Measurements from ENCODE around the gene VOPP1.

DNA sequence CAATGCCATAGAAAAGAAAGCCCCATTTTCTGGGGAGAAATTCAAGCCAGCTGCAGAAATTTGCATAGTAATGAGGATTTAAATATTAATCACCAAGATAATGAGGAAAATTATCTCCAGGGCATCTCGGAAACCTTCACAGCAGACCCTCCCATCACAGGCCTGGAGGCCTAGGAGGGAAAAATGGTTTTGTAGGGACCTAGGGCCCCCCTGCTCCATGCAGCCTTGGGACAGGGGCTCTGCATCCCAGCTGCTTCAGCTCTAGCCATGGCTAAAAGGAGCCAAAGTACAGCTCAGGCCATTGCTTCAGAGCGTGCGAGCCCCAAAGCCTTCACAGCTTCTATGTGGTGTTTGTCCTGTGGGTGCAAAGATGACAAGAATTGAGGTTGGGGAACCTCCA is 46.6 kb upstream of the VOPP1 start:
- TF ChIP-seq, protein P1, sequence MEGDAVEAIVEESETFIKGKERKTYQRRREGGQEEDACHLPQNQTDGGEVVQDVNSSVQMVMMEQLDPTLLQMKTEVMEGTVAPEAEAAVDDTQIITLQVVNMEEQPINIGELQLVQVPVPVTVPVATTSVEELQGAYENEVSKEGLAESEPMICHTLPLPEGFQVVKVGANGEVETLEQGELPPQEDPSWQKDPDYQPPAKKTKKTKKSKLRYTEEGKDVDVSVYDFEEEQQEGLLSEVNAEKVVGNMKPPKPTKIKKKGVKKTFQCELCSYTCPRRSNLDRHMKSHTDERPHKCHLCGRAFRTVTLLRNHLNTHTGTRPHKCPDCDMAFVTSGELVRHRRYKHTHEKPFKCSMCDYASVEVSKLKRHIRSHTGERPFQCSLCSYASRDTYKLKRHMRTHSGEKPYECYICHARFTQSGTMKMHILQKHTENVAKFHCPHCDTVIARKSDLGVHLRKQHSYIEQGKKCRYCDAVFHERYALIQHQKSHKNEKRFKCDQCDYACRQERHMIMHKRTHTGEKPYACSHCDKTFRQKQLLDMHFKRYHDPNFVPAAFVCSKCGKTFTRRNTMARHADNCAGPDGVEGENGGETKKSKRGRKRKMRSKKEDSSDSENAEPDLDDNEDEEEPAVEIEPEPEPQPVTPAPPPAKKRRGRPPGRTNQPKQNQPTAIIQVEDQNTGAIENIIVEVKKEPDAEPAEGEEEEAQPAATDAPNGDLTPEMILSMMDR (conservative IDR thresholded peaks at IDR 0.05; ENCODE audit: low read depth, low read length) = no peak
- TF ChIP-seq EZH2 (IDR thresholded peaks at IDR 0.05; ENCODE audit: low read length, unreplicated experiment) = no peak
